Panc1 (cell line): ENCODE results near the gene SV2B.

Experiments used
- CTCF ChIP-seq: fragments of 450-650 bp; IDR thresholded peaks from 2 replicates; pipeline ENCODE4 v1.5.1; 2017; ENCODE audit warnings: mild to moderate bottlenecking
- POLR2AphosphoS5 ChIP-seq: IDR thresholded peaks from 2 replicates; pipeline ENCODE4 v1.6.1; 2012; ENCODE audit warnings: mild to moderate bottlenecking, low read depth, low read length, moderate library complexity
- TCF7L2 ChIP-seq: IDR thresholded peaks from 2 replicates; pipeline ENCODE4 v1.6.1; 2011; ENCODE audit warnings: mild to moderate bottlenecking, low read depth, low read length, inconsistent platforms
- TF ChIP-seq, protein P1 (sequence below), 2 experiments: IDR thresholded peaks; 2 replicates each; pipeline ENCODE4 v1.6.1; 2011 to 2012; ENCODE audit warnings: low read depth in 2 of 2, control low read depth in 1 of 2, low read length in 1 of 2, mild to moderate bottlenecking in 1 of 2, moderate library complexity in 1 of 2; ENCODE audit not compliant: insufficient read depth in 1 of 2

GRCh38 chr15:91319371-91320059 lies 219.5 kb downstream of the SV2B start:
- TF ChIP-seq CTCF (no peak), TCF7L2 (no peak), POLR2AphosphoS5 (no peak)
- TF ChIP-seq, protein P1, sequence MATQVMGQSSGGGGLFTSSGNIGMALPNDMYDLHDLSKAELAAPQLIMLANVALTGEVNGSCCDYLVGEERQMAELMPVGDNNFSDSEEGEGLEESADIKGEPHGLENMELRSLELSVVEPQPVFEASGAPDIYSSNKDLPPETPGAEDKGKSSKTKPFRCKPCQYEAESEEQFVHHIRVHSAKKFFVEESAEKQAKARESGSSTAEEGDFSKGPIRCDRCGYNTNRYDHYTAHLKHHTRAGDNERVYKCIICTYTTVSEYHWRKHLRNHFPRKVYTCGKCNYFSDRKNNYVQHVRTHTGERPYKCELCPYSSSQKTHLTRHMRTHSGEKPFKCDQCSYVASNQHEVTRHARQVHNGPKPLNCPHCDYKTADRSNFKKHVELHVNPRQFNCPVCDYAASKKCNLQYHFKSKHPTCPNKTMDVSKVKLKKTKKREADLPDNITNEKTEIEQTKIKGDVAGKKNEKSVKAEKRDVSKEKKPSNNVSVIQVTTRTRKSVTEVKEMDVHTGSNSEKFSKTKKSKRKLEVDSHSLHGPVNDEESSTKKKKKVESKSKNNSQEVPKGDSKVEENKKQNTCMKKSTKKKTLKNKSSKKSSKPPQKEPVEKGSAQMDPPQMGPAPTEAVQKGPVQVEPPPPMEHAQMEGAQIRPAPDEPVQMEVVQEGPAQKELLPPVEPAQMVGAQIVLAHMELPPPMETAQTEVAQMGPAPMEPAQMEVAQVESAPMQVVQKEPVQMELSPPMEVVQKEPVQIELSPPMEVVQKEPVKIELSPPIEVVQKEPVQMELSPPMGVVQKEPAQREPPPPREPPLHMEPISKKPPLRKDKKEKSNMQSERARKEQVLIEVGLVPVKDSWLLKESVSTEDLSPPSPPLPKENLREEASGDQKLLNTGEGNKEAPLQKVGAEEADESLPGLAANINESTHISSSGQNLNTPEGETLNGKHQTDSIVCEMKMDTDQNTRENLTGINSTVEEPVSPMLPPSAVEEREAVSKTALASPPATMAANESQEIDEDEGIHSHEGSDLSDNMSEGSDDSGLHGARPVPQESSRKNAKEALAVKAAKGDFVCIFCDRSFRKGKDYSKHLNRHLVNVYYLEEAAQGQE (IDR thresholded peaks at IDR 0.05; ENCODE audit: insufficient read depth in 1 of 2, low read depth in 2 of 2, low read length in 1 of 2), result no peak
